ENCODE data around the gene MPPED1. TPM values are rescaled to one million over a fixed set of nuclear protein-coding genes. Genes with fewer than 3 reads are reported as not detected.

Gene MPPED1
- total and polyA plus RNA-seq, 10 donors, result 0.02 to 0.13 (median 0.04) TPM; not detected in 6

GRCh38 chr22:43529461-43529860 is 117.6 kb downstream of the MPPED1 start:
- Histone ChIP-seq H3K36me3 (no peaks in the 10 kb centered on the region), H3K9me3 (no peaks in the 10 kb centered on the region), H3K27ac (no peak overlapping the region), H3K27me3 (replicated peaks in 1 of 7) (peaks cover 0 to 36% (median 4%) of the 10 kb centered on the region in 7 donors), H3K4me3 (no peak overlapping the region), H3K4me1 (no peaks in the 10 kb centered on the region)
- no peak for DNase-seq
- WGBS, 5 donors, result 86 to 100% (median 100%) methylated on average over 2 of the region's 2 CpGs
- intact Hi-C loops (cut with DNase I; ENCODE audit: low total_unique reads), result no loop called here
- no peak for TF ChIP-seq POLR2A (IDR thresholded peaks at IDR 0.05)
- TF ChIP-seq CTCF (IDR thresholded peaks at IDR 0.05 in 8 of 11, conservative IDR thresholded peaks at IDR 0.05 in 3 of 11), result no peak
- no peak for TF ChIP-seq POLR2AphosphoS5 (IDR thresholded peaks at IDR 0.05)

GRCh38 chr22:43529934-43530333 is 118.1 kb downstream of the MPPED1 start:
- WGBS, 5 donors, result 64 to 74% (median 72%) methylated on average over 9 of the region's 9 CpGs
- Histone ChIP-seq H3K27me3 (replicated peaks in 1 of 7) (peaks cover 0 to 36% (median 4%) of the 10 kb centered on the region in 7 donors), H3K9me3 (no peaks in the 10 kb centered on the region), H3K4me1 (no peaks in the 10 kb centered on the region), H3K4me3 (no peak overlapping the region), H3K27ac (no peak overlapping the region), H3K36me3 (no peaks in the 10 kb centered on the region)
- no peak for TF ChIP-seq POLR2A (IDR thresholded peaks at IDR 0.05)
- no peak for TF ChIP-seq POLR2AphosphoS5 (IDR thresholded peaks at IDR 0.05)
- no peak for TF ChIP-seq CTCF (IDR thresholded peaks at IDR 0.05 in 8 of 11, conservative IDR thresholded peaks at IDR 0.05 in 3 of 11)
- intact Hi-C loops (cut with DNase I; ENCODE audit: low total_unique reads), result no loop called here
- peak; percentile 28 for DNase-seq

- intact Hi-C loops (cut with DNase I; ENCODE audit: low total_unique reads), result no loop called here
- DNase-seq, result no peak
- 82 to 86% (median 85%) methylated on average over 33 to 34 of the region's 34 CpGs for WGBS, 5 donors
These were observed 118.8 kb downstream of the MPPED1 start for GRCh38 chr22:43530349-43531201.

More at GRCh38 chr22:43530349-43531201, 118.8 kb downstream of the MPPED1 start:
- no peaks in the 10 kb centered on the region for H3K36me3 ChIP-seq
- no peak overlapping the region for H3K4me3 ChIP-seq
- no peak overlapping the region for H3K27ac ChIP-seq
- no peak for TF ChIP-seq CTCF (IDR thresholded peaks at IDR 0.05 in 8 of 11, conservative IDR thresholded peaks at IDR 0.05 in 3 of 11)
- no peaks in the 10 kb centered on the region for H3K9me3 ChIP-seq
- peaks cover 0 to 33% (median 4%) of the 10 kb centered on the region in 7 donors for H3K27me3 ChIP-seq (replicated peaks in 1 of 7)
- H3K4me1 ChIP-seq, result no peaks in the 10 kb centered on the region
